GM19023 (cell line): ENCODE data around the gene REM2.

Experiments
- ATAC-seq: cut with Tn5 transposase; IDR thresholded peaks from one replicate; pipeline ENCODE4 v1.9.1; 2021; ENCODE audit warnings: mild to moderate bottlenecking, moderate library complexity; ENCODE audit not compliant: unreplicated experiment

REM2 gene

DNA sequence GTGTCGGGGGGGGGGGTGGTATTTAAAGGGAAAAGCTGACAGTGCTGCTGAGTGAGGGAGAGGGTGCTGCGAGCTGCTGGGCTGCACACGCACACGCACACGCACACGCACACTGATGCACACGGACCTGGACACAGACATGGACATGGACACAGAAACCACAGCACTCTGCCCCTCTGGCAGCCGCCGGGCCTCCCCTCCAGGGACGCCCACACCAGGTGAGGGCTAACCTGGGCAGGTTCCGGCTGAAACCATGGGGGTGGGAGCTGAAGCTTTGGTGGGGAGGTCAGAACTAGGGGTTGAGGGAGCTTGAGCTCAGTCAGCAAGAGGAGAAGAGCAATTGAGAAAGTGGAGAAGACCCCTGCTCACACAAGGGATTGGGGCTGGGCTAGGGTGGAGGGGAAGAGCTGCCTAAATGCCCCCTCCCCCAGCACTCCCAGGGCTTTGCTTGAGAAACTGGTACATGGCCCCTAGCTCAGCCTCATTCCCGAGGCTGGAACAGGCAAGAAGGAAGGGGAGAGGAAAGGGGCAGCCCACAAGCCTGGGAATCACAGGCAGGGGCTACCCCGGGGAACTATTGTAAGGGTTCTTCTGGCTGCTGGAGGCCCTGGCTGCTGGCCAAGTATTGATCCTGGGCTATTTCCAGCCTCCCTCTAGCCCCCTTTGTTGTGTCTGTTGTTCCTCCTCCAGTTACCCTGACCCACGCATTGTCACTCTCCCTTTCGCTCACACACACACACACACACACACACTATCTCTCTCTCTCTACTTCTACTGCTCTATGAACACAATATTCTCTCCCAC, at the start of gene REM2:
Gene REM2, plus strand, starts transcription at position 50 of the 804 bp plus-strand sequence. Its CDS starts 66 bp downstream, at position 116.
- ATAC-seq = no peak

- ATAC-seq = no peak
Observed at GRCh38 chr14:22835505-22835904, 47.5 kb upstream of the REM2 start.

GRCh38 chr14:22836301-22837113, 46.5 kb upstream of the REM2 start, which contains the start of gene MMP14:
Gene MMP14 (plus strand): TSS chr14:22836585. CDS start chr14:22836818, 233 bp downstream.
- ATAC-seq = no peak

DNA sequence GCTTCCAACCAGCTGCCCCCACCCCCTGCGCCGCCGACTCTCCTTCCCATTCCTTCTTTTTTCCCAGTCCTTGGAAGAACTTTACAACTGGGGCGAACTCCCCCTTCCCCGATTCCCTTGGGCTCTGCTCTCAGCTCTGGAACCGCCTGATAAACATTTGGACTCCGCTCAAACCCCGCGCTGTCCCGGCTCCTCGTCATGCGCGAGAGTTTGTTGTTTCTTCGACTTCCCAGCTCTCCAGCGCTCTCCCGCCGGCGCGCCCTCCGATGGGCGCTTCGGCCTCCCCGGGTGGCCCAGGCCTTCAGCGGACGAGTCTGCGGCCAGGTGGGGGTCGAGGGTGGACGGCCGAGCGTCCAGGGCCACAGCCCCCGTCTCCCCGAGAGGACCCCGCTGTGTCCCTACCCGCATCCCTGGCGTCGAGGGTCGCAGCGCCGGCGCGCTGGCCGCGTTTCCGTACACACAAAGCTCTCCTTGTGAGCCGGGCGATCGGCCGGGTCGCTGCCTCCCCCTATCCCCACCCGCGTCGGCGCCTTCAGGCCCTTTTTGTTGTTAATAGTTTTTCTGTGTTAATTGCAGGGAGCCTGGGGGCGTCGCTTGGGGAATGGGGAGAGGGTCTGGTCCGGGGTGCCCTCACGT, 45.8 kb upstream of the REM2 start:
- ATAC-seq = no peak

- ATAC-seq = no peak
Observed at GRCh38 chr14:22837750-22838538, 45.1 kb upstream of the REM2 start.

DNA sequence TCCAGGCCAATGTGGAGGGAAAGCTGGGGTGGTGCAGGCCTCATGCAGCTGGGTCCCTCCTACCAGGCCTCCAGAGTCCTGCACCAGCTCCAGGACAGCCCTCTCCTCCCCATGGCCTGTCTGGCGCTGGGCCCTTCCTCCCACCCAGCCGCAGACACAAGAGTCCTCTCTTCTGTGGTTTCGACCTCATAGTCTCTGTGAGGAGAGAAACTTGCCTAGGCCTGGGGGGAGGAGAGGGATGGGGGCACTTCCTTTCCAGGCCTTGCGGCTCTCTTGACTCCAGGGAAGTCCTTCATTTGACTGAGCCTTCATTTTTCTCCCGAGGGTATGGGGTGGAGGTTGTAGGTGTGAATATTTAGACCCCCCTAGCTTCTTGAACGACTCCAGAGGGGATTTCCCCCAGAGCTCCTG, 44.4 kb upstream of the REM2 start:
- ATAC-seq = no peak

DNA sequence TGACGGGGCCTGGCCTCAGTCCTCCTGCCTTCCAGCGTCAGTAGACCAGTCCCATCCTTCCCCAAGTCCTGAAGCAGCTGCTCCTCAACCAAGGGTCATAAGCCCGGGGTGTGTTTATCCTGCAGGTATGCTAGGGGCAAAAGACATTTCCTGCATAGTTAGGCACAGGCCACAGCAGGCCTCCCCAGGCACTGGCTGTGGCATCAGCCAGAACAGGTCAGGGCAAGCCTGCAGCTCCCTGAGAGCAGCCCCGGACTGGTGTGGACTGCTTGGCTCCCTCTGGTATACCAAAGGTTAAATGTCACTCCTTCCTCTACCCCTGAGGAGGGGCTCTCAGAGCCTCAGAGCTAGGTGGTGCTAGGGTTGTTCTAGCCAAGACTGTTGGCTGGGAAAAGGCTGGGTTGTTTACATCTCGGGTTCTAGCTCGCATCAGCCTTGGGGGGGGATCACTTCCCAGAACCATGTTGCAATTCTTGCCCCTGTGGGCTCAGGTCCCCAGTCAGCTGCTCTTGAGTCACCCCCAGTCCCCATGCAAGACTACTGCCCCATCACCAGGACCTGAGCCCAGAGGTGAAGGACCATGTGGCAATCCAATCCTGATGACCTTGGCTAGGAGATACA, 43.8 kb upstream of the REM2 start:
- no peak for ATAC-seq

DNA sequence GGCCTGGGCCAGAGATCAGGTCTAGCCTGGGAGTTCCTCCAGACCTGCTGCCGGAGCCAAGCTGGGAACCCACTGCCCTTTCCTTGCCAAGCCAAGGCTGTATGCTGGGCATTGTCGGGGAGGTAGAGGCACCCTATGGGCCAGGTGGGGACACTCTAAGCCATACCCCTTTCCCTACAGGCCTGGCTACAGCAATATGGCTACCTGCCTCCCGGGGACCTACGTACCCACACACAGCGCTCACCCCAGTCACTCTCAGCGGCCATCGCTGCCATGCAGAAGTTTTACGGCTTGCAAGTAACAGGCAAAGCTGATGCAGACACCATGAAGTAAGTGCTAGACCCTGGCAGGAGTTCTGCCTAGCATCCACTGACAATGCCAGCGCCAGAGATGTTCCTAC, 41.7 kb upstream of the REM2 start:
- no peak for ATAC-seq

DNA sequence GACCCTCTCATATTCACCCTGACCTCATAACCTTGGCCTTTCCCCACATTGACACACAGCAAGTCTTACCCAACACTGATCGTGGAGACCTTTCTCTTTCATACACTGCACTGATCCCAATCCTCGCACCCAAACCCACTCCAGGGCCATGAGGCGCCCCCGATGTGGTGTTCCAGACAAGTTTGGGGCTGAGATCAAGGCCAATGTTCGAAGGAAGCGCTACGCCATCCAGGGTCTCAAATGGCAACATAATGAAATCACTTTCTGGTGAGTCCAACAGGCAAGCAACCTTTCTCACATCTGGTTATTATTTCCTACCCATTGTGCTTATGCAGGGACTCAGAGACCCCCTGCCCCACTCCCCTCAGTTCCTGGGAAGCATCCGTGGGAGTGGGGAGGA, 41.3 kb upstream of the REM2 start:
- no peak for ATAC-seq

GRCh38 chr14:22842211-22843122, 40.6 kb upstream of the REM2 start:
- no peak for ATAC-seq

- no peak for ATAC-seq
Observed at GRCh38 chr14:22843123-22843925, 39.7 kb upstream of the REM2 start.

DNA sequence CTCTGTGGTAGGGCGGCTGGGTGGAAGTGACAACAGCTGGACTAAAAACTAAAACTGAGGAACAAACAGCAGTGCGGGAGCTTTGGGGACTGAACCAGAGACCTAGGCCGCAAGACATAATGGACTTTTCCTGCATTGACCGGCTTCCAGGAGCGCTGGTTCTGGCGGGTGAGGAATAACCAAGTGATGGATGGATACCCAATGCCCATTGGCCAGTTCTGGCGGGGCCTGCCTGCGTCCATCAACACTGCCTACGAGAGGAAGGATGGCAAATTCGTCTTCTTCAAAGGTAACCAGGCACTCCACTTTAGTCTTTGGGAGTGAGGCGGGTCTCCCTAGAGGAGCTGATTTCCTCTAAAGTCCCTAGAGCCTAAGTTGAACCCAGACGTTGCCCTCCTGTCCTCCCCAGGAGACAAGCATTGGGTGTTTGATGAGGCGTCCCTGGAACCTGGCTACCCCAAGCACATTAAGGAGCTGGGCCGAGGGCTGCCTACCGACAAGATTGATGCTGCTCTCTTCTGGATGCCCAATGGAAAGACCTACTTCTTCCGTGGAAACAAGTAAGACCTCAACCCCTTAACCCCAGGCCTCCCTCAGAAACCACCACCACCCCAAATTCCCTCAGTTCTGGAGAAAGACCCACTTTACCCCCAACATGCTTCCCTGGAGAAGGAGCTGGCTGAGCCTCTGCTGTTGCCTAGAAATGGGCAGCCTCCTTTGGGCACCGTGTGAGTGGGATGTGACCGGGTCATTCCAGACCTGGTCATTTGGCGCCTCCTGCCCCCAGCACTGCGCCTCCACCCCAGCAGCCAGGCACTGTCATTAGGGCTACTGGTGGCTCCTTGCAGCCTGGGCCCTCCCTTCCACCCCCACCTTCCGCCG, 38.6 kb upstream of the REM2 start:
- ATAC-seq = no peak

- ATAC-seq = no peak
Observed at GRCh38 chr14:22845103-22845394, 38.0 kb upstream of the REM2 start.

DNA sequence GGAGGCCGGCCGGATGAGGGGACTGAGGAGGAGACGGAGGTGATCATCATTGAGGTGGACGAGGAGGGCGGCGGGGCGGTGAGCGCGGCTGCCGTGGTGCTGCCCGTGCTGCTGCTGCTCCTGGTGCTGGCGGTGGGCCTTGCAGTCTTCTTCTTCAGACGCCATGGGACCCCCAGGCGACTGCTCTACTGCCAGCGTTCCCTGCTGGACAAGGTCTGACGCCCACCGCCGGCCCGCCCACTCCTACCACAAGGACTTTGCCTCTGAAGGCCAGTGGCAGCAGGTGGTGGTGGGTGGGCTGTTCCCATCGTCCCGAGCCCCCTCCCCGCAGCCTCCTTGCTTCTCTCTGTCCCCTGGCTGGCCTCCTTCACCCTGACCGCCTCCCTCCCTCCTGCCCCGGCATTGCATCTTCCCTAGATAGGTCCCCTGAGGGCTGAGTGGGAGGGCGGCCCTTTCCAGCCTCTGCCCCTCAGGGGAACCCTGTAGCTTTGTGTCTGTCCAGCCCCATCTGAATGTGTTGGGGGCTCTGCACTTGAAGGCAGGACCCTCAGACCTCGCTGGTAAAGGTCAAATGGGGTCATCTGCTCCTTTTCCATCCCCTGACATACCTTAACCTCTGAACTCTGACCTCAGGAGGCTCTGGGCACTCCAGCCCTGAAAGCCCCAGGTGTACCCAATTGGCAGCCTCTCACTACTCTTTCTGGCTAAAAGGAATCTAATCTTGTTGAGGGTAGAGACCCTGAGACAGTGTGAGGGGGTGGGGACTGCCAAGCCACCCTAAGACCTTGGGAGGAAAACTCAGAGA, 37.0 kb upstream of the REM2 start:
- ATAC-seq = no peak

- ATAC-seq = no peak
Observed at GRCh38 chr14:22846811-22847307, 36.2 kb upstream of the REM2 start.

DNA sequence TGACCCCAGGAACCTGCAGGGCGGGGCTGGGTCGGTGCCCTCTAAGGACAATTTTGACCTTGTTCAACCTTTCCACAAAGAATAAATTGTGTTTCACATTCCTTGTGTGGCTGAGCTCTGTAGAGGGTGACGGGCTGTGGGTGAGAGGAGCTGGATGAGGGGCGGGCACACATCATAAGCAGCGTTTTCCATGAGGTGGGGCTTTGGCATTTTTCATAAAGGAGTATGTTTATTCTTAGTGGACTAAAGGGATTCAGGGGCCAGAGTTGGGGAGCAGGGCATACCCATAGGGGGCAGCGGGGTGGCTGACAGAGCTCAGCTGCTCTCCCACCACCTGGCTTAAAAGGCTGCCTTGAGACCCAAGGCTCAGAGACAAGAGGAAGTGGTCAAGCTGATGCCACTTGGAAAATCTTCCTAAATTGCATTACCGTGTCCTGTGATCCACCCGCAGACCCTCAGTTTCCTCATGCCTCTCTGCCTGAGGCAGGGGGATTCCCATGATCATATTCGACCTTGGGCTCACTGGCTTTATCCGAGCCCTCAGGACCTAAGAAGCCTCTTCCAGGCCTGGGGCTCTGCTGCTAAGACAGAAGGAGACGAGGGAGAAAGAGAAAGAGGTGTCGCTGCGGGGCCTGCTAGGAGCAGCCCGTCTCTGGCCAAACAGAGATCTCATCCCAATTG, 35.2 kb upstream of the REM2 start:
- no peak for ATAC-seq
